GM18870 (cell line): ENCODE results near the gene TM7SF3.

Experiments
- ATAC-seq: cut with Tn5 transposase; IDR thresholded peaks from one replicate; pipeline ENCODE4 v1.9.1; 2021; ENCODE audit warnings: moderate library complexity; ENCODE audit not compliant: unreplicated experiment

The TM7SF3 gene

GRCh38 chr12:26935636-26936378 is 78.4 kb downstream of the TM7SF3 start:
- no peak for ATAC-seq

- ATAC-seq = no peak
These were observed 84.6 kb downstream of the TM7SF3 start for GRCh38 chr12:26929590-26929989.

GRCh38 chr12:26928661-26929060 is 85.5 kb downstream of the TM7SF3 start:
- no peak for ATAC-seq
